ENCODE results near the gene SDF4. TPM values are rescaled to one million over a fixed set of nuclear protein-coding genes. Genes with fewer than 3 reads are reported as not detected.
A peak's percentile ranks its signal among the peaks of the same experiment; 100 is the strongest.

Gene SDF4
- total and polyA plus RNA-seq, 2 of the 13 experiments (the other 11 are each of a cell fraction or from before 2014, with no cell fraction given), result 80.8 to 107 TPM

DNA sequence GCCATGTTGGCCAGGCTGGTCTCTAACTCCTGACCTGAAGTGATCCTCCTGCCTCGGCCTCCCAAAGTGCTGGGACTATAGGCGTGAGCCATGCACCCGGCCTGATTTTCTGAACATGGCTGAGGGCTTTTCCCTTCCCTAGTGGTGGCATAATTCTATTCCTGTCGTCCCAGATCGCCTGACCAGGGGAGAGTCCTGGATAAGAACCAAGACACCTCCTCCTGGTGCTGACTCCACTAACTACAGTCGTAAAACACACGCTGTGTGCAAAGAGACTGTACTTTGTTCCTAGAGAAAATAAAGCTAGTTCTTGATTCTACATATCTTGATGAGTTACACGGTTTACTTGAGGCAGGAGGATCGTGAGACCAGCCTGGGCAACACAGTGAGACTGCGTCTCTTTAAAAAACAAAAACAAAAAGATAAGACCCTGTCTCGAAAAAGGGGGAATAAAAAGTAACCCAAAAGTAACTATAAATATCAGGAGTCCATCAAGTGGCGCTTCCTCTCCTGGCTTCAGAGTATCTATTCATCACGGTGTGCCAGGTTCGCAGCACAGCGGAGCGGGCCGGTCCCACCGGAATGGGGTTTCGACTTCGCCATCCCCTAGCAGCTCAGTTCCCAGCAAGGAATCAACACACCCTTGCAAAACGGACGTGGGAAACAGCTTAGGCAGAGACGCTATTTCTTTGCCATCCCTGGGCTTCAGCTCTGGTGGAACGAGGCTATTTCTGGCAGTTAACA lies 973 bp downstream of the SDF4 start (continued):
- no peak for TF ChIP-seq ZNF180 (CRISPR knock-in tag; IDR thresholded peaks at IDR 0.05; ENCODE audit: borderline replicate concordance, low read depth)
- no peak for TF ChIP-seq ZNF589 (CRISPR knock-in tag; conservative IDR thresholded peaks at IDR 0.05)
- no peak for TF ChIP-seq ZNF451 (CRISPR knock-in tag; IDR thresholded peaks at IDR 0.05)
- 0 out of 2 replicates have a peak, but pooled peaks have one; percentile 9 for TF ChIP-seq HNF4A (CRISPR knock-in tag; IDR thresholded peaks at IDR 0.05)
- 0 out of 2 replicates have a peak, but pooled peaks have one; percentile 27 for TF ChIP-seq ZNF678 (CRISPR knock-in tag; IDR thresholded peaks at IDR 0.05)
- 0 out of 2 replicates have a peak, but pooled peaks have one; percentile 63 for TF ChIP-seq PAWR (CRISPR knock-in tag; IDR thresholded peaks at IDR 0.05; ENCODE audit: borderline replicate concordance)
- no peak for TF ChIP-seq ZNF660 (CRISPR knock-in tag; IDR thresholded peaks at IDR 0.05; ENCODE audit: borderline replicate concordance, low read depth)
- TF ChIP-seq HDAC1 (CRISPR knock-in tag; IDR thresholded peaks at IDR 0.05), result no peak
- TF ChIP-seq PHB2 (IDR thresholded peaks at IDR 0.05; ENCODE audit: partially characterized antibody), result no peak
- TF ChIP-seq, protein P1, sequence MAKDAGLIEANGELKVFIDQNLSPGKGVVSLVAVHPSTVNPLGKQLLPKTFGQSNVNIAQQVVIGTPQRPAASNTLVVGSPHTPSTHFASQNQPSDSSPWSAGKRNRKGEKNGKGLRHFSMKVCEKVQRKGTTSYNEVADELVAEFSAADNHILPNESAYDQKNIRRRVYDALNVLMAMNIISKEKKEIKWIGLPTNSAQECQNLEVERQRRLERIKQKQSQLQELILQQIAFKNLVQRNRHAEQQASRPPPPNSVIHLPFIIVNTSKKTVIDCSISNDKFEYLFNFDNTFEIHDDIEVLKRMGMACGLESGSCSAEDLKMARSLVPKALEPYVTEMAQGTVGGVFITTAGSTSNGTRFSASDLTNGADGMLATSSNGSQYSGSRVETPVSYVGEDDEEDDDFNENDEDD (CRISPR knock-in tag; IDR thresholded peaks at IDR 0.05; ENCODE audit: borderline replicate concordance), result no peak
- TF ChIP-seq ZBTB20 (CRISPR knock-in tag; IDR thresholded peaks at IDR 0.05; ENCODE audit: borderline replicate concordance, low read depth), result 0 out of 2 replicates have a peak, but pooled peaks have one; percentile 13
- TF ChIP-seq, protein P2, sequence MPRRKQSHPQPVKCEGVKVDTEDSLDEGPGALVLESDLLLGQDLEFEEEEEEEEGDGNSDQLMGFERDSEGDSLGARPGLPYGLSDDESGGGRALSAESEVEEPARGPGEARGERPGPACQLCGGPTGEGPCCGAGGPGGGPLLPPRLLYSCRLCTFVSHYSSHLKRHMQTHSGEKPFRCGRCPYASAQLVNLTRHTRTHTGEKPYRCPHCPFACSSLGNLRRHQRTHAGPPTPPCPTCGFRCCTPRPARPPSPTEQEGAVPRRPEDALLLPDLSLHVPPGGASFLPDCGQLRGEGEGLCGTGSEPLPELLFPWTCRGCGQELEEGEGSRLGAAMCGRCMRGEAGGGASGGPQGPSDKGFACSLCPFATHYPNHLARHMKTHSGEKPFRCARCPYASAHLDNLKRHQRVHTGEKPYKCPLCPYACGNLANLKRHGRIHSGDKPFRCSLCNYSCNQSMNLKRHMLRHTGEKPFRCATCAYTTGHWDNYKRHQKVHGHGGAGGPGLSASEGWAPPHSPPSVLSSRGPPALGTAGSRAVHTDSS (CRISPR knock-in tag; conservative IDR thresholded peaks at IDR 0.05), result no peak
- TF ChIP-seq, protein P3, sequence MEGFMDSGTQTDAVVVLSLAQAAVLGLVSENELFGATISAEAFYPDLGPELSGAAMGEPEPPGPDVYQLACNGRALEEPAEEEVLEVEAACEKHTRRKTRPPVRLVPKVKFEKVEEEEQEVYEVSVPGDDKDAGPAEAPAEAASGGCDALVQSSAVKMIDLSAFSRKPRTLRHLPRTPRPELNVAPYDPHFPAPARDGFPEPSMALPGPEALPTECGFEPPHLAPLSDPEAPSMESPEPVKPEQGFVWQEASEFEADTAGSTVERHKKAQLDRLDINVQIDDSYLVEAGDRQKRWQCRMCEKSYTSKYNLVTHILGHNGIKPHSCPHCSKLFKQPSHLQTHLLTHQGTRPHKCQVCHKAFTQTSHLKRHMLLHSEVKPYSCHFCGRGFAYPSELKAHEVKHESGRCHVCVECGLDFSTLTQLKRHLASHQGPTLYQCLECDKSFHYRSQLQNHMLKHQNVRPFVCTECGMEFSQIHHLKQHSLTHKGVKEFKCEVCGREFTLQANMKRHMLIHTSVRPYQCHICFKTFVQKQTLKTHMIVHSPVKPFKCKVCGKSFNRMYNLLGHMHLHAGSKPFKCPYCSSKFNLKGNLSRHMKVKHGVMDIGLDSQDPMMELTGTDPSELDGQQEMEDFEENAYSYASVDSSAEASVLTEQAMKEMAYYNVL (CRISPR knock-in tag; IDR thresholded peaks at IDR 0.05; ENCODE audit: borderline replicate concordance), result no peak
- no peak for TF ChIP-seq ZNF552 (CRISPR knock-in tag; IDR thresholded peaks at IDR 0.05; ENCODE audit: borderline replicate concordance)
- TF ChIP-seq, protein P4, sequence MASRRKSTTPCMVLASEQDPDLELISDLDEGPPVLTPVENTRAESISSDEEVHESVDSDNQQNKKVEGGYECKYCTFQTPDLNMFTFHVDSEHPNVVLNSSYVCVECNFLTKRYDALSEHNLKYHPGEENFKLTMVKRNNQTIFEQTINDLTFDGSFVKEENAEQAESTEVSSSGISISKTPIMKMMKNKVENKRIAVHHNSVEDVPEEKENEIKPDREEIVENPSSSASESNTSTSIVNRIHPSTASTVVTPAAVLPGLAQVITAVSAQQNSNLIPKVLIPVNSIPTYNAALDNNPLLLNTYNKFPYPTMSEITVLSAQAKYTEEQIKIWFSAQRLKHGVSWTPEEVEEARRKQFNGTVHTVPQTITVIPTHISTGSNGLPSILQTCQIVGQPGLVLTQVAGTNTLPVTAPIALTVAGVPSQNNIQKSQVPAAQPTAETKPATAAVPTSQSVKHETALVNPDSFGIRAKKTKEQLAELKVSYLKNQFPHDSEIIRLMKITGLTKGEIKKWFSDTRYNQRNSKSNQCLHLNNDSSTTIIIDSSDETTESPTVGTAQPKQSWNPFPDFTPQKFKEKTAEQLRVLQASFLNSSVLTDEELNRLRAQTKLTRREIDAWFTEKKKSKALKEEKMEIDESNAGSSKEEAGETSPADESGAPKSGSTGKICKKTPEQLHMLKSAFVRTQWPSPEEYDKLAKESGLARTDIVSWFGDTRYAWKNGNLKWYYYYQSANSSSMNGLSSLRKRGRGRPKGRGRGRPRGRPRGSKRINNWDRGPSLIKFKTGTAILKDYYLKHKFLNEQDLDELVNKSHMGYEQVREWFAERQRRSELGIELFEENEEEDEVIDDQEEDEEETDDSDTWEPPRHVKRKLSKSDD (CRISPR knock-in tag; IDR thresholded peaks at IDR 0.05; ENCODE audit: low read depth), result no peak
- TF ChIP-seq, protein P5, sequence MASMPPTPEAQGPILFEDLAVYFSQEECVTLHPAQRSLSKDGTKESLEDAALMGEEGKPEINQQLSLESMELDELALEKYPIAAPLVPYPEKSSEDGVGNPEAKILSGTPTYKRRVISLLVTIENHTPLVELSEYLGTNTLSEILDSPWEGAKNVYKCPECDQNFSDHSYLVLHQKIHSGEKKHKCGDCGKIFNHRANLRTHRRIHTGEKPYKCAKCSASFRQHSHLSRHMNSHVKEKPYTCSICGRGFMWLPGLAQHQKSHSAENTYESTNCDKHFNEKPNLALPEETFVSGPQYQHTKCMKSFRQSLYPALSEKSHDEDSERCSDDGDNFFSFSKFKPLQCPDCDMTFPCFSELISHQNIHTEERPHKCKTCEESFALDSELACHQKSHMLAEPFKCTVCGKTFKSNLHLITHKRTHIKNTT (CRISPR knock-in tag; IDR thresholded peaks at IDR 0.05), result no peak
- TF ChIP-seq, protein P6, sequence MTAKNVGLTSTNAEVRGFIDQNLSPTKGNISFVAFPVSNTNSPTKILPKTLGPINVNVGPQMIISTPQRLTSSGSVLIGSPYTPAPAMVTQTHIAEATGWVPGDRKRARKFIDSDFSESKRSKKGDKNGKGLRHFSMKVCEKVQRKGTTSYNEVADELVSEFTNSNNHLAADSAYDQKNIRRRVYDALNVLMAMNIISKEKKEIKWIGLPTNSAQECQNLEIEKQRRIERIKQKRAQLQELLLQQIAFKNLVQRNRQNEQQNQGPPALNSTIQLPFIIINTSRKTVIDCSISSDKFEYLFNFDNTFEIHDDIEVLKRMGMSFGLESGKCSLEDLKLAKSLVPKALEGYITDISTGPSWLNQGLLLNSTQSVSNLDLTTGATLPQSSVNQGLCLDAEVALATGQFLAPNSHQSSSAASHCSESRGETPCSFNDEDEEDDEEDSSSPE (CRISPR knock-in tag; IDR thresholded peaks at IDR 0.05), result no peak
- no peak for TF ChIP-seq ZNF317 (CRISPR knock-in tag; IDR thresholded peaks at IDR 0.05)
